Trophoblast cell (in vitro differentiated cells and primary cell): ENCODE measurements around the gene FLVCR2.

Experiments used
- DNase-seq, 2 donors: peaks; one replicate each; pipeline ENCODE4 v3.0.0-alpha.2; 2016
- H2AFZ ChIP-seq: 2 replicates; pipeline ENCODE4 v1.6.1; 2013; ENCODE audit warnings: low read length, moderate library complexity, mild to moderate bottlenecking; ENCODE audit not compliant: insufficient read depth, poor library complexity
- H2AK5ac ChIP-seq: 2 replicates; pipeline ENCODE4 v1.6.1; 2013; ENCODE audit warnings: mild to moderate bottlenecking, low read length
- H2BK120ac ChIP-seq: 2 replicates; pipeline ENCODE4 v1.6.1; 2013; ENCODE audit warnings: low read length, mild to moderate bottlenecking, moderate library complexity; ENCODE audit not compliant: insufficient read depth, poor library complexity
- H2BK12ac ChIP-seq: 2 replicates; pipeline ENCODE4 v1.6.1; 2013; ENCODE audit warnings: mild to moderate bottlenecking, low read length, moderate library complexity
- H2BK5ac ChIP-seq: 2 replicates; pipeline ENCODE4 v1.6.1; 2013; ENCODE audit warnings: low read length, low read depth, moderate library complexity, mild to moderate bottlenecking; ENCODE audit not compliant: poor library complexity
- H3K14ac ChIP-seq: 2 replicates; pipeline ENCODE4 v1.6.1; 2013; ENCODE audit warnings: mild to moderate bottlenecking, low read length
- H3K18ac ChIP-seq: 2 replicates; pipeline ENCODE4 v1.6.1; 2013; ENCODE audit warnings: mild to moderate bottlenecking, low read length
- H3K23ac ChIP-seq: 2 replicates; pipeline ENCODE4 v1.6.1; 2013; ENCODE audit warnings: low read length
- H3K27ac ChIP-seq: 2 replicates; pipeline ENCODE4 v1.5.1; 2013; ENCODE audit warnings: low read depth, mild to moderate bottlenecking, inconsistent platforms, low read length, moderate library complexity
- H3K27me3 ChIP-seq: 2 replicates; pipeline ENCODE4 v1.6.1; 2013; ENCODE audit warnings: inconsistent platforms, mild to moderate bottlenecking, low read length, moderate library complexity; ENCODE audit not compliant: insufficient read depth
- H3K36me3 ChIP-seq, 2 experiments: 1 replicate in 1 of 2; 2 replicates in 1 of 2; pipeline ENCODE4 v1.6.1; 2013; ENCODE audit warnings: low read length in 2 of 2, mild to moderate bottlenecking in 2 of 2, moderate library complexity in 1 of 2; ENCODE audit not compliant: insufficient read depth in 2 of 2, control insufficient read depth in 1 of 2
- H3K4ac ChIP-seq: 2 replicates; pipeline ENCODE4 v1.6.1; 2013; ENCODE audit warnings: low read depth, mild to moderate bottlenecking, low read length, moderate library complexity
- H3K4me1 ChIP-seq, 2 experiments: 1 replicate in 1 of 2; 2 replicates in 1 of 2; pipeline ENCODE4 v1.6.1; 2013; ENCODE audit warnings: low read length in 2 of 2, mild to moderate bottlenecking in 2 of 2, moderate library complexity in 1 of 2; ENCODE audit not compliant: insufficient read depth in 2 of 2, control insufficient read depth in 1 of 2
- H3K4me2 ChIP-seq: 2 replicates; pipeline ENCODE4 v1.6.1; 2013; ENCODE audit warnings: inconsistent platforms, mild to moderate bottlenecking, low read length, moderate library complexity
- H3K4me3 ChIP-seq: 2 replicates; pipeline ENCODE4 v1.5.1; 2013; ENCODE audit warnings: mild to moderate bottlenecking, low read depth, low read length, inconsistent platforms
- H3K79me1 ChIP-seq: one replicate; pipeline ENCODE4 v1.6.1; 2013; ENCODE audit warnings: low read length
- H3K79me2 ChIP-seq: 2 replicates; pipeline ENCODE4 v1.6.1; 2013; ENCODE audit warnings: low read length, mild to moderate bottlenecking; ENCODE audit not compliant: control insufficient read depth, insufficient read depth, poor library complexity
- H3K9ac ChIP-seq: 2 replicates; pipeline ENCODE4 v1.6.1; 2013; ENCODE audit warnings: mild to moderate bottlenecking, low read length
- H3K9me3 ChIP-seq: 2 replicates; pipeline ENCODE4 v1.6.1; 2013; ENCODE audit warnings: low read depth, mild to moderate bottlenecking, control low read depth, inconsistent platforms, low read length; ENCODE audit not compliant: insufficient read depth
- H4K12ac ChIP-seq: 2 replicates; pipeline ENCODE4 v1.6.1; 2013; ENCODE audit warnings: low read depth, mild to moderate bottlenecking, low read length, moderate library complexity
- H4K8ac ChIP-seq: 2 replicates; pipeline ENCODE4 v1.6.1; 2013; ENCODE audit warnings: low read depth, mild to moderate bottlenecking, low read length, moderate library complexity
- H4K91ac ChIP-seq: one replicate; pipeline ENCODE4 v1.6.1; 2013; ENCODE audit warnings: low read depth, mild to moderate bottlenecking, low read length, moderate library complexity
- WGBS: extraction: QIAGEN DNeasy Blood & Tissue Kit; methylation state at CpG from one replicate; pipeline ENCODE4 v1.1.7; 2013; ENCODE audit warnings: missing lambda C conversion rate; ENCODE audit not compliant: insufficient read length, insufficient coverage; ENCODE audit errors: extremely low coverage; 5-methylcytosine and 5-hydroxymethylcytosine counted together

Gene FLVCR2

GRCh38 chr14:75657331-75657730 is 78.9 kb downstream of the FLVCR2 start:
- Histone ChIP-seq H3K4me1 (peaks cover 0 to 6% of the 10 kb centered on the region in 2 experiments), H3K27ac (no peak overlapping the region), H4K12ac (no peak overlapping the region), H3K9me3 (no peaks in the 10 kb centered on the region), H3K9ac (no peak overlapping the region), H3K79me1 (peaks cover 6% of the 10 kb centered on the region), H3K79me2 (peaks cover 6% of the 10 kb centered on the region), H2AFZ (no peak overlapping the region), H3K23ac (no peak overlapping the region), H3K4ac (no peak overlapping the region), H2BK12ac (no peak overlapping the region), H2BK5ac (no peak overlapping the region), H3K14ac (no peak overlapping the region), H3K4me3 (no peak overlapping the region), H2AK5ac (no peak overlapping the region), H3K18ac (no peak overlapping the region), H2BK120ac (no peak overlapping the region), H3K27me3 (no peaks in the 10 kb centered on the region), H4K91ac (no peak overlapping the region), H4K8ac (no peak overlapping the region), H3K4me2 (no peak overlapping the region), H3K36me3 (peaks cover 11 to 24% of the 10 kb centered on the region in 2 experiments)
- DNase-seq = no peak
- no CpG with 5 or more reads among the region's 4 CpGs for WGBS

- Histone ChIP-seq H3K27ac (no peak overlapping the region), H4K12ac (no peak overlapping the region), H2BK120ac (no peak overlapping the region), H3K14ac (no peak overlapping the region), H2AFZ (no peak overlapping the region), H3K18ac (no peak overlapping the region), H4K91ac (no peak overlapping the region), H2BK12ac (no peak overlapping the region), H3K4me1 (peaks cover 0 to 6% of the 10 kb centered on the region in 2 experiments), H4K8ac (no peak overlapping the region), H3K79me1 (peaks cover 6% of the 10 kb centered on the region), H3K9ac (no peak overlapping the region), H3K79me2 (peaks cover 6% of the 10 kb centered on the region), H3K27me3 (no peaks in the 10 kb centered on the region), H3K36me3 (peaks cover 10 to 24% of the 10 kb centered on the region in 2 experiments), H3K4me2 (no peak overlapping the region), H2BK5ac (no peak overlapping the region), H3K9me3 (no peaks in the 10 kb centered on the region), H3K4me3 (no peak overlapping the region), H3K23ac (no peak overlapping the region), H2AK5ac (no peak overlapping the region), H3K4ac (no peak overlapping the region)
- 100% methylated on average over 1 of the region's 2 CpGs for WGBS
- no peak for DNase-seq
Measured at GRCh38 chr14:75658957-75659356, 80.5 kb downstream of the FLVCR2 start.

DNA sequence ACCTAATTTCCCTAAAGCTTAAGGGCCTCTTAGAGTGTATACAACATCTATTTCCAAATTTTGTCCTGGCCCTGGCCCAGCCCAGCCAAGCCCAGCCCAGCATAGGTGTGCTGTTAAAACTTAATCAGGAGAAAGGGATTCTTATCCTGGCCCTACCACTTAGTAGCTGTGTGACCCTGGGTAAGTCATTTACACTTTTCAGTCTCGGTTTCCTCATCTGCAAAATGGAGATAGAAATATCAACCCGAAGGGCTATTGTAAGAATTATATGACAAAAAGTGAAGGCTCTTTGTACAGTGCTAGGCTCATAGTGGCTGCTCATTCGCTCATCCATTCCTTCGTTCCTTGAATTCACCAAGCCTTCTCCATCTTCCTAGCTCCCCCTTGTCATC is 81.8 kb downstream of the FLVCR2 start:
- Histone ChIP-seq H2BK12ac (no peak overlapping the region), H3K9me3 (no peaks in the 10 kb centered on the region), H3K9ac (peak overlapping the region; percentile 11), H3K4me1 (peaks cover 0 to 6% of the 10 kb centered on the region in 2 experiments), H2BK120ac (no peak overlapping the region), H2AK5ac (peak overlapping the region; percentile 17), H4K8ac (peak overlapping the region; percentile 72), H3K27ac (peak overlapping the region; percentile 46), H2AFZ (no peak overlapping the region), H3K27me3 (no peaks in the 10 kb centered on the region), H3K79me1 (peaks cover 6% of the 10 kb centered on the region), H3K4ac (peak overlapping the region; percentile 72), H3K23ac (no peak overlapping the region), H4K91ac (peak overlapping the region; percentile 45), H3K14ac (peak overlapping the region; percentile 33), H3K18ac (peak overlapping the region; percentile 26), H3K4me3 (peak overlapping the region; percentile 74), H3K4me2 (peak overlapping the region; percentile 54), H3K79me2 (peaks cover 6% of the 10 kb centered on the region), H4K12ac (no peak overlapping the region), H3K36me3 (peaks cover 6 to 18% of the 10 kb centered on the region in 2 experiments), H2BK5ac (peak overlapping the region; percentile 55)
- no CpG with 5 or more reads among the region's 4 CpGs for WGBS
- no peak for DNase-seq

- Histone ChIP-seq H2AFZ (peak within 1 kb of the TSS; percentile 97), H2BK12ac (peak within 1 kb of the TSS; percentile 26), H3K4me1 (peaks cover 0 to 6% of the 10 kb centered on the region in 2 experiments), H3K27me3 (no peaks in the 10 kb centered on the region), H3K9ac (peak within 1 kb of the TSS; percentile 86), H2AK5ac (peak within 1 kb of the TSS; percentile 17), H3K4me3 (peak within 1 kb of the TSS; percentile 84), H2BK5ac (peak within 1 kb of the TSS; percentile 81), H2BK120ac (peak within 1 kb of the TSS; percentile 89), H3K36me3 (peaks cover 4 to 18% of the 10 kb centered on the region in 2 experiments), H3K4ac (peak within 1 kb of the TSS; percentile 89), H3K23ac (no peak within 1 kb of the TSS), H4K91ac (peak within 1 kb of the TSS; percentile 79), H4K12ac (peak within 1 kb of the TSS; percentile 81), H3K14ac (peak within 1 kb of the TSS; percentile 90), H3K79me1 (peaks cover 6% of the 10 kb centered on the region), H3K27ac (peak within 1 kb of the TSS; percentile 86), H3K4me2 (peak within 1 kb of the TSS; percentile 59), H3K18ac (peak within 1 kb of the TSS; percentile 67), H3K9me3 (no peaks in the 10 kb centered on the region), H3K79me2 (peaks cover 6% of the 10 kb centered on the region), H4K8ac (peak within 1 kb of the TSS; percentile 89)
- no CpG with 5 or more reads among the region's 60 CpGs for WGBS
- DNase-seq = peak; percentile 99 to 100
Measured at GRCh38 chr14:75660630-75661498, 82.4 kb downstream of the FLVCR2 start, which contains the start of the genes ERG28 and TTLL5. ERG28 (minus strand) TSS chr14:75660876; CDS start chr14:75657502, 3,374 bp downstream. TTLL5 (plus strand) TSS chr14:75661246; CDS start chr14:75663150, 1,904 bp downstream.
